HEK293T (cell line): Measurements from ENCODE around the gene CLMP.

Source experiments
- CTCF ChIA-PET: fragments of 350-600 bp; formaldehyde crosslinking; extraction: SDS; loops from one replicate; lab custom pipeline; 2021; ENCODE audit warnings: antibody characterized with exemption, inconsistent platforms; lab: Yijun Ruan, JAX
- POLR2A ChIA-PET: fragments of 350-600 bp; formaldehyde crosslinking; extraction: SDS; loops from one replicate; lab custom pipeline; 2020; ENCODE audit warnings: antibody characterized with exemption, inconsistent platforms; lab: Yijun Ruan, JAX
- DNase-seq: peaks from one replicate; pipeline ENCODE4 v3.0.0; 2012; ENCODE audit warnings: mixed read lengths; ENCODE audit errors: extremely low spot score
- ARNT ChIP-seq: fragments of 450-650 bp; IDR thresholded peaks from 2 replicates; pipeline ENCODE4 v1.6.1; 2017; ENCODE audit warnings: mild to moderate bottlenecking
- BHLHE40 ChIP-seq: fragments of 450-650 bp; IDR thresholded peaks from 2 replicates; pipeline ENCODE4 v1.6.1; 2016; ENCODE audit warnings: mild to moderate bottlenecking, moderate library complexity, borderline replicate concordance
- CTBP1 ChIP-seq: fragments of 450-650 bp; IDR thresholded peaks from 2 replicates; pipeline ENCODE4 v1.6.1; 2016; ENCODE audit warnings: borderline replicate concordance
- ELF4 ChIP-seq: fragments of 450-650 bp; IDR thresholded peaks from 2 replicates; pipeline ENCODE4 v1.6.1; 2017; ENCODE audit warnings: antibody characterized with exemption
- FOXA1 ChIP-seq: fragments of 450-650 bp; IDR thresholded peaks from 2 replicates; pipeline ENCODE4 v1.6.1; 2016; ENCODE audit warnings: mild to moderate bottlenecking
- FOXK2 ChIP-seq: fragments of 450-650 bp; IDR thresholded peaks from 2 replicates; pipeline ENCODE4 v1.6.1; 2016; ENCODE audit warnings: mild to moderate bottlenecking
- FOXM1 ChIP-seq: fragments of 450-650 bp; IDR thresholded peaks from 2 replicates; pipeline ENCODE4 v1.6.1; 2017; ENCODE audit warnings: mild to moderate bottlenecking, borderline replicate concordance
- HDGF ChIP-seq: fragments of 450-650 bp; IDR thresholded peaks from 2 replicates; pipeline ENCODE4 v1.6.1; 2017; ENCODE audit warnings: antibody characterized with exemption, borderline replicate concordance
- L3MBTL2 ChIP-seq: fragments of 450-650 bp; conservative IDR thresholded peaks from 2 replicates; pipeline ENCODE4 v1.6.1; 2016; ENCODE audit warnings: mild to moderate bottlenecking
- LEF1 ChIP-seq: fragments of 450-650 bp; IDR thresholded peaks from 2 replicates; pipeline ENCODE4 v1.6.1; 2017; ENCODE audit warnings: mild to moderate bottlenecking, borderline replicate concordance
- NFRKB ChIP-seq: fragments of 450-650 bp; IDR thresholded peaks from 2 replicates; pipeline ENCODE4 v1.6.1; 2016; ENCODE audit warnings: mild to moderate bottlenecking, moderate library complexity
- SP1 ChIP-seq: fragments of 450-650 bp; IDR thresholded peaks from 2 replicates; pipeline ENCODE4 v1.6.1; 2017
- SUZ12 ChIP-seq: fragments of 450-650 bp; IDR thresholded peaks from 2 replicates; pipeline ENCODE4 v1.6.1; 2016; ENCODE audit warnings: mild to moderate bottlenecking
- TARDBP ChIP-seq: fragments of 450-650 bp; IDR thresholded peaks from 2 replicates; pipeline ENCODE4 v1.6.1; 2016
- ZNF384 ChIP-seq: fragments of 450-650 bp; IDR thresholded peaks from 2 replicates; pipeline ENCODE4 v1.6.1; 2016
- TF ChIP-seq, protein P1 (sequence below): fragments of 450-650 bp; IDR thresholded peaks from 2 replicates; pipeline ENCODE4 v1.6.1; 2016

CLMP gene

DNA sequence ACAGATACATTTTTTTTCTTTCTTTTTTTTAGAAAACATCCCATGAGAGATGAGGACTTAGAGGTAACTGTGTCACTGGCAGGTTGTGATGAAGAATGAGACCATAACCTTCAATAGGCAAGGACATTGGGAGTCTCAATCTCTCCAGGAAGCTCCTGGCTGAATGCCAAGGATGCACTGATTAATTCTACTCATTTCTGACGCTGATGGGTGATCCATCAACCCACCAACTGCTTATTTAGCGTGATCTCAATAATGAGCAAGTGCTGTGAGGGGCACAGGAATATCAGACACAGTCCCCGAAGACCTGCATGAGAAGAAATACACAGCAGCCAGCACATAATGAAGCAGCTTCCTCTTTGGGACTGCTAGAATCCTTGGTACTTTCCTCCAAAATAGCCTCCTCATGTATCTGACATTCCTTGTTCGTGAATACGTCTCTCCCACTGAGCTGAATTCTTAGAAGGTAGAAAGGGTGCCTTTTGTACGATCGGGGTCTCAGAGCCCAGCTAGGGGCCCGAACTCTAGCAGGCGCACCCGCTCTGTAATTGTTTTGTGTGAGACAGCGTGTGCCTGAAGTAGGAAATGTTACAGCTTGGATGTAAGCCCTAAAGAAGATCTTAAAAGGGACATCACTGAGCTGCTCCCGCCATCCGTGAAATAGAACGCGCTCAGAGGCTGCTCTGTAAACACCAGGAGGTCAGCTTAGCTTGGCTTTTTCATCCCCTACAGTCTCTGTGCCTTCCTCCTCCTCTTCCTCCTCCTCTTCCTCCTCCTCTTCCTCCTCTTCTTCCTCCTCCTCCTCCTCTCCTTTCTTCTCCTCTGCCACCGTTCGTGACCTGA lies 7.2 kb downstream of the CLMP start:
- TF ChIP-seq LEF1: no peak
- TF ChIP-seq, protein P1, sequence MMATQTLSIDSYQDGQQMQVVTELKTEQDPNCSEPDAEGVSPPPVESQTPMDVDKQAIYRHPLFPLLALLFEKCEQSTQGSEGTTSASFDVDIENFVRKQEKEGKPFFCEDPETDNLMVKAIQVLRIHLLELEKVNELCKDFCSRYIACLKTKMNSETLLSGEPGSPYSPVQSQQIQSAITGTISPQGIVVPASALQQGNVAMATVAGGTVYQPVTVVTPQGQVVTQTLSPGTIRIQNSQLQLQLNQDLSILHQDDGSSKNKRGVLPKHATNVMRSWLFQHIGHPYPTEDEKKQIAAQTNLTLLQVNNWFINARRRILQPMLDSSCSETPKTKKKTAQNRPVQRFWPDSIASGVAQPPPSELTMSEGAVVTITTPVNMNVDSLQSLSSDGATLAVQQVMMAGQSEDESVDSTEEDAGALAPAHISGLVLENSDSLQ: no peak
- TF ChIP-seq CTBP1: no peak
- no peak for TF ChIP-seq ZNF384
- TF ChIP-seq HDGF: no peak
- no peak for TF ChIP-seq FOXK2
- no peak for TF ChIP-seq SP1
- no peak for TF ChIP-seq BHLHE40
- no peak for TF ChIP-seq ELF4
- no peak for TF ChIP-seq TARDBP
- no peak for TF ChIP-seq NFRKB
- no peak for TF ChIP-seq SUZ12
- no peak for TF ChIP-seq FOXA1
- POLR2A ChIA-PET: no interaction called here
- DNase-seq: no peak
- CTCF ChIA-PET: interaction anchor here (0.6 to 1.8 kb wide), 2 partner anchors 47 to 59 kb away, joined by 3 to 8 read pairs; no protein-coding TSS in a partner anchor

DNA sequence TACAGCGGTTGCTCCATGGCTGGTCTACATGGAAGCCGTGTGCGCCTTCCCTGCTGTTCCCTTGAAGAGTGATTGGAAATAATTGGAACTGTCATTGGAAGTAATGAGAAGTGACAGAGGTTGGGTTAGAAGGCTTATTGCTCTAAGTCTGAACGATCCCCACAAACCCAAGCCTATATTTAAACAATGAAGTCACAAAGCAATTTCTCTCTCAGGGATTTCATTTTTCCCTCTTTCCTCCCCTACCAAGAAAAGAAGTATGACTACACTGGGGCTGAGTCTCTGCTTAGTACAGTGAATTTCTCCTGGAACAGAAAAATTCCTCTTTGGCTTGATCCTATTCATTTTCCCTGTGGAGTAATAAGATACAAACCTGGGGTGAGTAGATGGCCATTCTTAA lies 7.8 kb downstream of the CLMP start:
- TF ChIP-seq SP1 (no peak), TARDBP (no peak), FOXA1 (no peak), FOXK2 (no peak), NFRKB (no peak), CTBP1 (no peak), ZNF384 (no peak), ARNT (no peak), FOXM1 (no peak)
- TF ChIP-seq, protein P1: no peak
- ChIA-PET POLR2A (no interaction called here), CTCF (no interaction called here)

DNA sequence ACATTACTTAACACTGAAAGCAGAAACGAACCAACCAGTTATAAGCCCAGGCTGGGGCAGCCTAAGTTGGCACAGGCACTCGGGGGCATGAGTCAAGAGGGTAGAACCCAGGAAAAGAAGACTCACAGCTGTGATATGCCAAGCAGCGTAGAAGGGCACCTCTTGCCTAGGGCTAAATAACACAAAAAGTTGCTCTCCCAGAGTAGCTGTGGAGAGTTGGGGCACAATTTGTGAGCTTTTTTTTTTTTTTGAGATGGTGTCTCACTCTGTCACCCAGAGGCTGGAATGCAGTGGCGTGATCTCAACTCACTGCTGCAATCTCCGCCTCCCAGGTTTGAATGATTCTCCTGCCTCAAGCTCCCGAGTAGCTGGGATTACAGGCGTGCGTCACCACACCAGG lies 8.8 kb downstream of the CLMP start:
- no peak for DNase-seq
- ChIA-PET CTCF (interaction anchor here (0.8 kb wide), 1 partner anchor 75 kb away, joined by 4 read pairs; no protein-coding TSS in a partner anchor), POLR2A (no interaction called here)
- TF ChIP-seq LEF1 (no peak), ELF4 (no peak), SUZ12 (no peak), SP1 (no peak), L3MBTL2 (no peak), TARDBP (no peak), NFRKB (no peak), CTBP1 (no peak), FOXK2 (no peak), ARNT (no peak)
- TF ChIP-seq, protein P1: no peak

More for the DNA sequence above, 7.8 kb downstream of the CLMP start:
- no peak for DNase-seq

DNA sequence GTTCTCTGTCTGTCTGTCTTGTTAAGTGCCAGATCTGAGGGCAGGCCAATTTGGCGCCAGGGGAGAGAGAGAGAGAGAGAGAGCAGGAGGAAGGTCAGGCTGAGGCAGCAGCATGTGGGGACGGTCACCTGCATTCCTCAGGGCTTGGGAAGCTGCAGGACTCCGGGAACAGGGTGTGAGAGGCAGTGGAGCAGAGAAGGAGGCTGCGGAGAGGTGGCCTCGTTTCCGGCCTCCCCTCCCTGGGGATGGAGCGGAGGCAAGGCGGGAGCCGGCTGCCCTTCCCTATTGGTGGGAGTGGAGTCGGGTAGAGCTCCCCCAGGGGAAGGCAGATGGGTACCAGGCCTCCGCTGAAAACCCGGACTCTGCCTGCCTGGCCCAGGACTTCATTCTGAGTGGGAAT lies 9.7 kb downstream of the CLMP start:
- ChIA-PET CTCF (interaction anchor here (1.4 kb wide), 1 partner anchor 62 kb away, joined by 3 read pairs; no protein-coding TSS in a partner anchor), POLR2A (no interaction called here)
- TF ChIP-seq SUZ12 (no peak), BHLHE40 (no peak), TARDBP (no peak), CTBP1 (no peak), LEF1 (no peak), SP1 (no peak), ARNT (no peak), FOXA1 (no peak), NFRKB (no peak), FOXK2 (no peak)
- DNase-seq: no peak

DNA sequence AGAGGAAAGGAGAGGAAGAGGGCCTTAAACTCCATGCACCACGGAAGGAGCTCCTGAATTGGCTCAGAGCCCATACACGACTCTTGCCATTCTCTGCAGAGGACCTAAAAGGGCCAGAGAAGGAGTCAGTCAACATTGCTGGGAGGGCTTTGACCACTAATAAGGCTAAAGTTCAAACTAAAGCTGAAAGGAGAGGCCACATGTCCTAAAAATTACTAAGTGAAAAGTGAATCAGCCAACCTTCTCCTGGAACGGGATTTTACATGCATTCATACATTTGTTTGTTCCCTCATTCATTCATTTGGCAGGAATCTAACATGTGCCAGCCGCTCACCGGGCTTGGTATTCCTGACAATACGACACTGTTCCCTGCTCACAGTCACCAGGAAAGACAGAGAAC lies 10.5 kb downstream of the CLMP start:
- POLR2A ChIA-PET: no interaction called here
- CTCF ChIA-PET: interaction anchor here (0.8 to 1.4 kb wide), 2 partner anchors 20 to 63 kb away, joined by 3 to 6 read pairs; no protein-coding TSS in a partner anchor
- no peak for TF ChIP-seq FOXM1
- TF ChIP-seq L3MBTL2: no peak
- TF ChIP-seq BHLHE40: no peak
- TF ChIP-seq, protein P1: no peak
- TF ChIP-seq TARDBP: no peak
- no peak for TF ChIP-seq CTBP1
- no peak for TF ChIP-seq LEF1
- no peak for TF ChIP-seq ELF4
- no peak for TF ChIP-seq HDGF
- TF ChIP-seq SP1: no peak
- TF ChIP-seq ARNT: no peak
- no peak for TF ChIP-seq SUZ12
- no peak for TF ChIP-seq FOXA1
- TF ChIP-seq NFRKB: no peak
- no peak for TF ChIP-seq ZNF384
- no peak for TF ChIP-seq FOXK2
- no peak for DNase-seq
